SK-MEL-5 (cell line): ENCODE results near the gene RASGRF1. TPM values are rescaled to one million over a fixed set of nuclear protein-coding genes. Genes with fewer than 3 reads are reported as not detected.

Experiments
- total RNA-seq: library from RNA; depleted of rRNA; stranded (reverse); fragments of >200 nt; shearing (Covaris generic); gene quantifications from 2 replicates; pipeline ENCODE4 v1.2.3, GENCODE V29; 2014; rRNA removed

RASGRF1 gene
- total RNA-seq, 1 experiment from 2014 or later: 0.37 TPM

Other genes starting within 250 kb of the RASGRF1 start
- gene MORF4L1, start 217.9 kb downstream of the RASGRF1 start, total RNA-seq: 172 and 186 TPM in 2 replicates
- gene CTSH, start 145.7 kb downstream of the RASGRF1 start, total RNA-seq: 281 and 334 TPM in 2 replicates
- not detected in 2 replicates for gene ANKRD34C, start 191.9 kb upstream of the RASGRF1 start, total RNA-seq
- gene TMED3, start 220.3 kb upstream of the RASGRF1 start, total RNA-seq: 385 and 394 TPM in 2 replicates